T-cell (primary cell): ENCODE measurements around the gene DNAH8. TPM values are rescaled to one million over a fixed set of nuclear protein-coding genes. Genes with fewer than 3 reads are reported as not detected.
A peak's percentile ranks its signal among the peaks of the same experiment; 100 is the strongest.

Experiments
- ATAC-seq, 4 experiments: fragments of 200-7000 bp in 3 of 4; fragments of 150-1000 bp in 1 of 4; cut with Tn5 transposase; replicated peaks in 1 of 4; 1 replicate in 3 of 4; 2 replicates in 1 of 4; pipeline ENCODE4 v1.10.0; 2021; ENCODE audit warnings: moderate library complexity in 3 of 4, mild to moderate bottlenecking in 2 of 4, moderate number of reproducible peaks in 1 of 4
- CTCF ChIA-PET, 2 donors: fragments of 300-600 bp; sonication (Branson Sonifier 250); formaldehyde crosslinking; loops; one replicate each; lab custom pipeline; 2022; ENCODE audit warnings: antibody characterized with exemption in 2 of 2; lab: Charles Lee
- POLR2A ChIA-PET, 2 donors: fragments of 300-600 bp; sonication (Branson Sonifier 250); formaldehyde crosslinking; loops; one replicate each; lab custom pipeline; 2022; ENCODE audit warnings: antibody characterized with exemption in 2 of 2; lab: Charles Lee
- DNase-seq, 35 experiments: peaks; one replicate each; pipeline versions ENCODE4 v3.0.0 to v3.0.0-alpha.2; 2013 to 2023
- H3K27ac ChIP-seq: one replicate; pipeline ENCODE4 v1.5.1; 2013; ENCODE audit warnings: low read length
- H3K27me3 ChIP-seq, 2 experiments: replicated peaks in 1 of 2; 1 replicate in 1 of 2; 2 replicates in 1 of 2; pipeline versions ENCODE4 v1.6.1 to v1.7.0; 2013; ENCODE audit warnings: low read length in 1 of 2, mixed read lengths in 1 of 2; ENCODE audit not compliant: control insufficient read depth in 2 of 2, insufficient read depth in 2 of 2; ENCODE audit errors: extremely low read depth in 1 of 2
- H3K36me3 ChIP-seq, 2 donors: 1 replicate in 1 of 2; 2 replicates in 1 of 2; pipeline versions ENCODE4 v1.6.1 to v1.7.0; 2013; ENCODE audit warnings: low read length in 1 of 2; ENCODE audit not compliant: control insufficient read depth in 2 of 2, insufficient read depth in 1 of 2; ENCODE audit errors: extremely low read depth in 1 of 2
- H3K4me1 ChIP-seq, 2 experiments: 1 replicate in 1 of 2; 2 replicates in 1 of 2; pipeline versions ENCODE4 v1.6.1 to v1.7.0; 2013; ENCODE audit warnings: low read length in 2 of 2, mixed read lengths in 1 of 2; ENCODE audit not compliant: insufficient read depth in 2 of 2, control insufficient read depth in 1 of 2; ENCODE audit errors: extremely low read depth in 1 of 2
- H3K4me3 ChIP-seq, 2 donors: 1 replicate in 1 of 2; 2 replicates in 1 of 2; pipeline versions ENCODE4 v1.5.1 to v1.7.0; 2013; ENCODE audit warnings: mild to moderate bottlenecking in 2 of 2, low read length in 1 of 2, moderate library complexity in 1 of 2; ENCODE audit not compliant: control insufficient read depth in 1 of 2; ENCODE audit errors: extremely low read depth in 1 of 2
- H3K9me3 ChIP-seq: 2 replicates; pipeline ENCODE4 v1.7.0; 2013
- H3K27ac Mint-ChIP-seq, 2 donors: one replicate each; pipeline ENCODE4 v1.8.0; 2020 to 2021; ENCODE audit warnings: mild to moderate bottlenecking in 2 of 2, mixed read lengths in 2 of 2
- H3K27me3 Mint-ChIP-seq, 2 donors: one replicate each; pipeline ENCODE4 v1.8.0; 2021 to 2022; ENCODE audit warnings: mixed read lengths in 2 of 2
- H3K36me3 Mint-ChIP-seq: one replicate; pipeline ENCODE4 v1.8.0; 2021; ENCODE audit warnings: mixed read lengths
- H3K4me1 Mint-ChIP-seq, 3 donors: one replicate each; pipeline ENCODE4 v1.8.0; 2020 to 2022; ENCODE audit warnings: mixed read lengths in 3 of 3, mild to moderate bottlenecking in 1 of 3
- H3K4me3 Mint-ChIP-seq, 3 donors: one replicate each; pipeline ENCODE4 v1.8.0; 2020 to 2022; ENCODE audit warnings: mild to moderate bottlenecking in 3 of 3, mixed read lengths in 3 of 3, moderate library complexity in 3 of 3
- H3K9me3 Mint-ChIP-seq, 3 donors: one replicate each; pipeline ENCODE4 v1.8.0; 2020 to 2022; ENCODE audit warnings: mixed read lengths in 3 of 3
- whole genome bisulfite sequencing: methylation state at CpG from one replicate; pipeline ENCODE4 v1.1.5; 2013; ENCODE audit warnings: missing lambda C conversion rate; ENCODE audit not compliant: insufficient coverage; 5-methylcytosine and 5-hydroxymethylcytosine counted together
- total RNA-seq, 35 experiments: library from RNA in 6 of 35; stranded (reverse) in 6 of 35; fragments of 120-200 nt in 1 of 35; gene quantifications; one replicate each; pipeline versions ENCODE4 v1.2.1 to v1.2.4 and lab custom pipeline; 2013 to 2026

The DNAH8 gene
- total RNA-seq, 5 donors from 2014 or later (not counting 1 experiment from before 2014, with no cell fraction given): 0.03 to 0.12 (median 0.08) TPM; not detected in 1

DNA sequence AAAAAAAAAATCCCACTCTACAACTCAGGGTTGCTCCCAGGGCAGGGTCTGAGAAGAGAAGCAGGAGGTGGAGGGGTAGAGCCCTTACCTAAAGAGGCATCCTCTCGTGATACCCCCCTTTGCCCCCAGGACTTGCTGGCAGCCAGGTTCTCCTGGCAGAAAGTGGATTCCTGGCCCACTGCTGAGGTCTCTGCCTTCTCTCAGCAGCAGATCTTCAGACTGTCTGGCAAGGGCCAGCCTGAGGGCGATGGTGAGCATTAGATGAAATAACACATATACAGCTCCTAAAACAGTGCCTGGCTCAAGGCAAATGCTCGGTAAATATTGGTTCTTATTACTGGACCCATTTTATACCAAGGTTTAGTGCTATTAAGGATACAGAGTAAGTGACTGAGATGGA is 328.7 kb downstream of the DNAH8 start:
- Histone ChIP-seq H3K27ac (no peak overlapping the region), H3K9me3 (no peaks in the 10 kb centered on the region), H3K36me3 (no peaks in the 10 kb centered on the region), H3K27me3 (peaks cover 4 to 42% of the 10 kb centered on the region in 2 experiments), H3K4me1 (peaks cover 0 to under 1% of the 10 kb centered on the region in 2 experiments), H3K4me3 (no peak overlapping the region)
- H3K27me3 Mint-ChIP-seq: peaks cover 36 to 48% of the 10 kb centered on the region in 2 donors
- no peak overlapping the region for H3K4me3 Mint-ChIP-seq
- 67% methylated on average over 1 of the region's 3 CpGs for whole genome bisulfite sequencing
- H3K4me1 Mint-ChIP-seq: peaks cover 0 to 4% (median 3%) of the 10 kb centered on the region in 3 donors
- ATAC-seq (no peak), DNase-seq (no peak)
- no peaks in the 10 kb centered on the region for H3K36me3 Mint-ChIP-seq
- no peak overlapping the region for H3K27ac Mint-ChIP-seq
- H3K9me3 Mint-ChIP-seq: no peaks in the 10 kb centered on the region
- ChIA-PET CTCF (no interaction called here), POLR2A (no interaction called here)

DNA sequence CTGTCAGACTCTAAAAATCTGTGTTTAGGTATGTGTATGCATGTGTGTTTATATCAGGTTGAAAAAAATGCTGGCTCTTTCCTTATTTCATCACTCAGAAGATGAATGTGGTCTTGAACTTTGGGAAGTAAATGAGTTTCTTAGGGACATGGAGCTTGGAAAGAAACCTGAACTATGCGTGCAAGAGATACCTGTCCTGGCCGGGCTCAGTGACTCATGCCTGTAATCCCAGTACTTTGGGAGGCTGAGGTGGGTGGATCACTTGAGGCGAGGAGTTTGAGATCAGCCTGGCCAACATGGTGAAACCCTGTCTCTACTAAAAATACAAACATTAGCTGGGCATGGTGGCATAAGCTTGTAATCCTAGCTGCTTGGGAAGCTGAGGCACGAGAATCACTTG is 329.1 kb downstream of the DNAH8 start:
- no peak for ATAC-seq
- Histone ChIP-seq H3K27ac (no peak overlapping the region), H3K9me3 (no peaks in the 10 kb centered on the region), H3K4me3 (no peak overlapping the region), H3K36me3 (no peaks in the 10 kb centered on the region), H3K4me1 (peaks cover 0 to 5% of the 10 kb centered on the region in 2 experiments), H3K27me3 (peaks cover 4 to 44% of the 10 kb centered on the region in 2 experiments)
- H3K36me3 Mint-ChIP-seq: no peaks in the 10 kb centered on the region
- ChIA-PET POLR2A (no interaction called here), CTCF (no interaction called here)
- 83% methylated on average over 1 of the region's 4 CpGs for WGBS
- peaks cover 0 to 5% (median 5%) of the 10 kb centered on the region in 3 donors for H3K4me1 Mint-ChIP-seq
- no peaks in the 10 kb centered on the region for H3K9me3 Mint-ChIP-seq
- no peak overlapping the region for H3K4me3 Mint-ChIP-seq
- H3K27me3 Mint-ChIP-seq: peaks cover 37 to 44% of the 10 kb centered on the region in 2 donors
- H3K27ac Mint-ChIP-seq: no peak overlapping the region
- DNase-seq: no peak

DNA sequence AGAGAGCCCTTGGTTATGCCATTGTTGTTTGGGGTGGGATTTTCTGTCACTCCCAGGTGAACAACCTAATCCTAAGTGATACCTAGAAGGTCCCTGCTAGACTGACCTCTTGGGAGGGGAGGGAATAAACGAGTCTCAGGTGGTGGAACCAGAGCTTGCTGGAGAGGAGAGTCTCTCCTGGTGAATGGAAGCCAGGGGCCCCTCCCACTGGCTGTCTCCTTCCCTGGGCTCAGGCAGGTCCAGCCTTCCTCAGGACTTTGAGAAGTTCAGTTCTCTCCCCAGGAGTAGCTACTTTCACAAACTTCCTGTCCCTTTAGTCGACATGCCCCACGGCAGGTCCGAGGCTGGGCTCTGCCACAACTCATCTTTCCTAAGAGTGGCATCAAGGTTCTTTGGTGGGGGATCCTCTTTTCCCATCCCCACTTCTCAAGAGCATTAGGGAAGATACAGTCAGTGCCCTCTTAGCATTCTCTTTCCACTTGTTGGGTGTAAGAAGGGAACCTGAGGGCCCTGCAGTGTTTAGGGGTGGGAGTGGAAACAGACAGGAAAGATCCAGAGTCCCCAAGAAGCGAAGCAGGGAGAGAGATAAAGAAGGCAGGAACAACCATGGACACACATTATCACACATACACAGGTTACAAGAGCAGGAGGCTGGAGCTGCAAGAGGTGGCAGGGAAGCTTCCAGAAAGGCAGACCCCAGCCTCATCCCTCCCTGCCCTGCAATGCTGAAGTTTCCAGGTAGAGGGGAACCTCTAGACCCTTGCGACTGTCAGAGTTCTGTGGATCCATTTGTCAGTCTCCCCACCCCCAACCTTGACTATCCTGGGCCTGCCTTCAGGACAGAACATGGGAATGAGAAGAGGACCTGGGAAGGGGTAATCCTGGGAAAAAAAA is 332.6 kb downstream of the DNAH8 start:
- POLR2A ChIA-PET: no interaction called here
- peak overlapping the region in 2 of 3 donors; percentile 41 to 64 for H3K4me3 Mint-ChIP-seq
- H3K27me3 ChIP-seq: peaks cover 4 to 46% of the 10 kb centered on the region in 2 experiments
- peaks cover 33 to 44% of the 10 kb centered on the region in 2 donors for H3K27me3 Mint-ChIP-seq
- H3K36me3 ChIP-seq: no peaks in the 10 kb centered on the region
- no peak overlapping the region for H3K27ac ChIP-seq
- no peak overlapping the region for H3K4me3 ChIP-seq
- no peaks in the 10 kb centered on the region for H3K36me3 Mint-ChIP-seq
- no peaks in the 10 kb centered on the region for H3K9me3 ChIP-seq
- DNase-seq (no peak), ATAC-seq (no peak)
- no peak overlapping the region for H3K27ac Mint-ChIP-seq
- no peaks in the 10 kb centered on the region for H3K9me3 Mint-ChIP-seq
- H3K4me1 Mint-ChIP-seq: peaks cover 20 to 31% (median 25%) of the 10 kb centered on the region in 3 donors
- CTCF ChIA-PET: no interaction called here
- H3K4me1 ChIP-seq: peaks cover 0 to 16% of the 10 kb centered on the region in 2 experiments
- WGBS: no CpG with 5 or more reads among the region's 6 CpGs

DNA sequence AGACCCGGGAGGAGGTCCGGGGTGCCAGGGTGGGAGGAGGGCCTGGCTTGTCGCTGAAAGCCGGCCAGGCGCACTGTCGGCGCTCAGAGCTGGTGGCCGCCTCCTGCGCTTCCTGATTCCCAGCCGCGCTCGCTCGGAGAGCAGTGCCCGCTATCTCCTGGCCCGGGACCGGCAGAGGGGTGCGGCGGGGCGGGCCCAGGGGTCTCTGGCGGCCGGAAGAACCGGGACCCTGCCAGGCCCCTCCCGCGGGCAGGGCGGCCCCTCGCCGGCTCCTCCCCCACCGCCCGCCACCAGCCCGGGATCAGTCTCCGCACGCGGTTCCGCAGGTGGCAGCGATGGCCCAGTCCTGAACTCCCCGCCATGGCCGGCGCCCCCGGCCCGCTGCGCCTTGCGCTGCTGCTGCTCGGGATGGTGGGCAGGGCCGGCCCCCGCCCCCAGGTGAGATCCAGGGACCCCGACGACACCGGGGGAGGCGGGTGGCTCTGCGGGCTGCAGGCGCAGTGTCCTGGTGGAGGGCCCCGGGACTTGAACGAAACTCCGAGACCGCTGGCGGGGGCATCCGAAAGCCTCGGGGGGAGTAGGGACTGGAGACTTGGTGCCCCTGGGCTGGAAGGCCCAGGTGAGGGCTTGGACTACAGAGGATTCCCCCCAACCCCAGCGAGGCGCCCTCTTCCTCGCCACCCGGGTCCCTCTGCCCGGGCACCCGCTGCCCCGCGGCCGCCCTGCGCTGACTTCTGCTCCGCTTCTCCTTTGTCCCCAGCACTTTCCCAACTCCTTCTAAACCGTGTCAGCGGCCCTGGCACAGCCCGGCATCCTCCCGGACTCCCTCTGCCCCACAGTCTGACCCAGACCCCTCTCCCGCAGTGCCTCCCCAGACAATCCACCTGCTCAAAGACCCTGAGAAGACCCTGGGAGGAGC is 333.6 kb downstream of the DNAH8 start, which contains the start of gene GLP1R:
TSS of gene GLP1R (plus strand) at position 301 of the 919 bp plus-strand sequence. CDS start at position 361, 60 bp downstream.
- ATAC-seq (peak in 2 of 4 experiments; percentile 12 to 39), DNase-seq (no peak)
- peak within 1 kb of the TSS in 2 of 3 donors; percentile 54 to 82 for H3K4me3 Mint-ChIP-seq
- H3K4me1 ChIP-seq: peaks cover 0 to 16% of the 10 kb centered on the region in 2 experiments
- H3K4me1 Mint-ChIP-seq: peaks cover 20 to 36% (median 25%) of the 10 kb centered on the region in 3 donors
- no peaks in the 10 kb centered on the region for H3K36me3 ChIP-seq
- H3K27ac Mint-ChIP-seq: no peak within 1 kb of the TSS
- CTCF ChIA-PET: no interaction called here
- no peaks in the 10 kb centered on the region for H3K9me3 Mint-ChIP-seq
- no peak within 1 kb of the TSS for H3K27ac ChIP-seq
- POLR2A ChIA-PET: no interaction called here
- H3K27me3 ChIP-seq: peaks cover 6 to 56% of the 10 kb centered on the region in 2 experiments
- H3K4me3 ChIP-seq: peak within 1 kb of the TSS in 1 of 2 donors; percentile 29
- no peaks in the 10 kb centered on the region for H3K9me3 ChIP-seq
- WGBS: 9% methylated on average over 73 of the region's 74 CpGs
- no peaks in the 10 kb centered on the region for H3K36me3 Mint-ChIP-seq
- peaks cover 29 to 47% of the 10 kb centered on the region in 2 donors for H3K27me3 Mint-ChIP-seq

DNA sequence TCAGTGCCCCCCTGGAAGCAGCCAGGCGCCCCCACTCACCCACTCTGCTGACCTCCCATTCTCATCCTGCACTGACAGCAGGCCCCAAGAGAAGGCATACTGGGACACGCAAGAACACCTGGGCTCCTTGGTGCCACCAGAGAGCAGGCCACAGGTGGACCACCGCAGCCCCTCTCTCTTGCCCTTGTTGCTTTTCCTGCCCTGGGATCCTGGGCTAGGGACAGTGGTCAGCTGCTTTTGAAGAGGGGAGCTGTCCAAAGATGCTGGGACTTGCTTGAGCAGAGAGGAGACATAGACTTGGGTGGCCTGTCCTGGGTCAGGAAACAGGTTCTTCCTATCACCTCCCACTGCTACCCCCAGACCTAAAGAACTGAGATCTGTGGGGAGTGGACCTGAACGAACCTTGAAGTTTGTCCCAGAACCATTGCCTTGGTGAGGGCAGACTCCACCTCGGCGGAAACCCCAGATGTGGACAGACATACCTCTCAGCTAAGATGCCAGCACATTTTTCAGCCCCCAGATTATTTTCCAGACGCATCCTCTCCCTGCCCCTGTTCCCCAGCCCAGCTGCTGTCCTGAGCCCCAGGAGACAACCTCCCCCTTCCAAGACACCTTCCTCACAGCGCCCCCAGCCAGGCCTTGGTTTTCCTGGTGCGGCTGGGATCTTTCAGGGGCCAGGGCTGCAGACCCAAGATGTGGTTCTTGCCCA is 334.6 kb downstream of the DNAH8 start:
- ATAC-seq (no peak), DNase-seq (no peak)
- CTCF ChIA-PET: no interaction called here
- H3K9me3 Mint-ChIP-seq: no peaks in the 10 kb centered on the region
- no peak overlapping the region for H3K27ac Mint-ChIP-seq
- H3K36me3 Mint-ChIP-seq: no peaks in the 10 kb centered on the region
- H3K4me3 Mint-ChIP-seq: peak overlapping the region in 2 of 3 donors; percentile 13 to 82
- POLR2A ChIA-PET: no interaction called here
- H3K27ac ChIP-seq: no peak overlapping the region
- H3K27me3 Mint-ChIP-seq: peaks cover 33 to 48% of the 10 kb centered on the region in 2 donors
- H3K36me3 ChIP-seq: no peaks in the 10 kb centered on the region
- H3K4me1 ChIP-seq: peaks cover 0 to 16% of the 10 kb centered on the region in 2 experiments
- H3K4me3 ChIP-seq: no peak overlapping the region
- peaks cover 6 to 66% of the 10 kb centered on the region in 2 experiments for H3K27me3 ChIP-seq
- 91% methylated on average over 4 of the region's 9 CpGs for WGBS
- peaks cover 20 to 36% (median 25%) of the 10 kb centered on the region in 3 donors for H3K4me1 Mint-ChIP-seq
- no peaks in the 10 kb centered on the region for H3K9me3 ChIP-seq
